Measurements from ENCODE around the gene DBP.

DNA sequence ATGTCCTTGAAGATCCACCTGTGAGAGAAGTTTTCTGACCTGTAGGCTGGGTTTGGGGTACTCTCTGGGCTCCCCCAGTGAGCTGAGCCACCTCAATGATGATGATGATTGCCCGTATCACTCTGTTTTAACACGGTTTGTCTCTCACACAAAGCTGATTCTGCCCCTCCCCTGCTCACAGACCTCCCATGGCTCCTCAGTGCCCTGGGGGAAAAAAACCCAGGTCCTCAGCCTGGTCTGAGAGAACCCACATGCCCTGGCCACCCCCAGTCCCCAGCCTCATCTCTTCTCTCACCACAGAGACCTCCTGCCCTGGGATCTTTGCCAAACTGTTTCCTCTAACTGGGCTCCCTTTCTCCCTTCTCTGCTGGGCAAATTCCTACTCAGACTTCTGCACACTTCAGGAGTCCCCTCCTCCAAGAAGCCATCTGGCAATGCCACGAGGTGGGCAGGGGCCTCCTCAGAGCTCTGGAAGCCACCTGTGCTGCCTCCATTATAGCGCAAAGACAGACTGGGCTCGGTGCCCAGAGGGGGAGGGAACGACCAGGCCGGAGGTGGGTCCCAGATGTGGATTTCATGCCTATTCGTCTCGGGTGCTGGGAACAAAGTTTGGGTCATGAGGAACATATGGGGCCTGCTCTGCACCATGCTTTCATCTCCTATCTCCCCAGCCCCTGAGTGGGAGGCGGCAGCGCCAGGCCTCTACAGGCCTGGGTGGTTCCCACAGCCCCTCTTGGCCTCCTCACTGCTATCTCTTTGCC lies 17.3 kb upstream of the DBP start:
- TF ChIP-seq GABPA (IDR thresholded peaks at IDR 0.05; ENCODE audit: low read depth) (no peak), CTCF (IDR thresholded peaks at IDR 0.05 in 2 of 3, conservative IDR thresholded peaks at IDR 0.05 in 1 of 3; ENCODE audit: control insufficient read depth in 2 of 3, extremely low read depth in 1 of 3, insufficient read depth in 1 of 3, low read depth in 3 of 3, low read length in 3 of 3) (no peak), SMC3 (IDR thresholded peaks at IDR 0.05; ENCODE audit: borderline replicate concordance, low read length) (no peak)
- TF ChIP-seq, protein P1, sequence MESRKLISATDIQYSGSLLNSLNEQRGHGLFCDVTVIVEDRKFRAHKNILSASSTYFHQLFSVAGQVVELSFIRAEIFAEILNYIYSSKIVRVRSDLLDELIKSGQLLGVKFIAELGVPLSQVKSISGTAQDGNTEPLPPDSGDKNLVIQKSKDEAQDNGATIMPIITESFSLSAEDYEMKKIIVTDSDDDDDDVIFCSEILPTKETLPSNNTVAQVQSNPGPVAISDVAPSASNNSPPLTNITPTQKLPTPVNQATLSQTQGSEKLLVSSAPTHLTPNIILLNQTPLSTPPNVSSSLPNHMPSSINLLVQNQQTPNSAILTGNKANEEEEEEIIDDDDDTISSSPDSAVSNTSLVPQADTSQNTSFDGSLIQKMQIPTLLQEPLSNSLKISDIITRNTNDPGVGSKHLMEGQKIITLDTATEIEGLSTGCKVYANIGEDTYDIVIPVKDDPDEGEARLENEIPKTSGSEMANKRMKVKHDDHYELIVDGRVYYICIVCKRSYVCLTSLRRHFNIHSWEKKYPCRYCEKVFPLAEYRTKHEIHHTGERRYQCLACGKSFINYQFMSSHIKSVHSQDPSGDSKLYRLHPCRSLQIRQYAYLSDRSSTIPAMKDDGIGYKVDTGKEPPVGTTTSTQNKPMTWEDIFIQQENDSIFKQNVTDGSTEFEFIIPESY (IDR thresholded peaks at IDR 0.05): no peak
